ENCODE results near the gene RNF144A.

GRCh38 chr2:7030810-7031209 is 113.6 kb downstream of the RNF144A start:
- TF ChIP-seq CTCF (IDR thresholded peaks at IDR 0.05; ENCODE audit: low read length) (no peak), EZH2phosphoT487 (IDR thresholded peaks at IDR 0.05; ENCODE audit: low read length) (no peak)

All from MM.1S (cell line).